ENCODE measurements around the gene PRDM13. TPM values are rescaled to one million over a fixed set of nuclear protein-coding genes. Genes with fewer than 3 reads are reported as not detected.

PRDM13 gene
- total RNA-seq, 1 donor from 2014 or later, result not detected

- Histone ChIP-seq H3K36me3 (no peaks in the 10 kb centered on the region), H3K27ac (replicated peaks) (no peak overlapping the region), H3K27me3 (ENCODE audit: low read depth) (peaks cover 100% of the 10 kb centered on the region), H3K4me1 (peaks cover 43% of the 10 kb centered on the region), H3K4me3 (peak overlapping the region; percentile 60), H3K9me3 (replicated peaks) (no peaks in the 10 kb centered on the region)
- intact Hi-C loops (cut with micrococcal nuclease), result no loop called here
- no peak for TF ChIP-seq CTCF (IDR thresholded peaks at IDR 0.05; ENCODE audit: borderline replicate concordance)
- DNase-seq, result no peak
Measured at GRCh38 chr6:99602520-99603420, 3.9 kb upstream of the PRDM13 start.

DNA sequence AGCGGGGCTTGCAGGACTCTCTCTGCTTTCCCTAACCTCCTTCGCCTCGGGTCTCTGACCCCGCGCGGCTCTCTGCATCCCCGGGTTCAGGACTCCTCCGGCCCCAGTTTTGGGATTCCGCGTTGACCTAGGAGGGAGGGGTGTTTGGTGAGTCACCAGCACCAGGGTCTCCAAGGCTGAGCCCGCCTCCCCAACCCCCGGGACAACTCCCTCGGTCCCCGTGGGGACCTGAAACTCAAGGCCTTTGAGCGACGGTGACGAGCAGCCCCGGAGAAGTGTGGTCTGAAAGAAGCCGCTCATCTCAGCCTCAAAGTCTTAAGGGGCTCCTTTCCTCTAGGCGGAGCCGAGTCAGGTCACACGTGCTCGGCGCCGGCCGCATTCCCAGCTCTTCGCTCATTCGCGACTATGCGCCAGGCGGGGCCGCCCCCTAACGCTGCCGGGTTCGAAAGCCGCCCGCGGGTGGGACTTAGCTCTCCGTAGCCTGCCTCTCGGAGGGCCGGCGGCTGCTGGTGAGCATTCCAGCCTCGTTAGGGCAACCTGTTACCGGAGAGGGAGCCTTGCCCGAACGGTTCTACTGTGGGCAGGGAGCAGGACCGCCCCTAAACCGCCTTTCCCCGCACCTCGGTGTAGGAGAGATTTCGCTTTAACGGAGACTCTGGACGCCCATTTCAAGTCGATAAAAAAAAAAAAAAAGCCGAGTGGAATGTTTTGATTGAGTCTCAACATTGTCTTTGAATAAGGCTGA is 3.0 kb upstream of the PRDM13 start:
- no peaks in the 10 kb centered on the region for H3K9me3 ChIP-seq (replicated peaks)
- no peak for TF ChIP-seq CTCF (IDR thresholded peaks at IDR 0.05; ENCODE audit: borderline replicate concordance)
- intact Hi-C loops (cut with micrococcal nuclease), result no loop called here
- peaks cover 46% of the 10 kb centered on the region for H3K4me1 ChIP-seq
- H3K36me3 ChIP-seq, result no peaks in the 10 kb centered on the region
- H3K27me3 ChIP-seq (ENCODE audit: low read depth), result peaks cover 100% of the 10 kb centered on the region
- peak overlapping the region; percentile 60 for H3K4me3 ChIP-seq
- DNase-seq, result no peak
- no peak overlapping the region for H3K27ac ChIP-seq (replicated peaks)

DNA sequence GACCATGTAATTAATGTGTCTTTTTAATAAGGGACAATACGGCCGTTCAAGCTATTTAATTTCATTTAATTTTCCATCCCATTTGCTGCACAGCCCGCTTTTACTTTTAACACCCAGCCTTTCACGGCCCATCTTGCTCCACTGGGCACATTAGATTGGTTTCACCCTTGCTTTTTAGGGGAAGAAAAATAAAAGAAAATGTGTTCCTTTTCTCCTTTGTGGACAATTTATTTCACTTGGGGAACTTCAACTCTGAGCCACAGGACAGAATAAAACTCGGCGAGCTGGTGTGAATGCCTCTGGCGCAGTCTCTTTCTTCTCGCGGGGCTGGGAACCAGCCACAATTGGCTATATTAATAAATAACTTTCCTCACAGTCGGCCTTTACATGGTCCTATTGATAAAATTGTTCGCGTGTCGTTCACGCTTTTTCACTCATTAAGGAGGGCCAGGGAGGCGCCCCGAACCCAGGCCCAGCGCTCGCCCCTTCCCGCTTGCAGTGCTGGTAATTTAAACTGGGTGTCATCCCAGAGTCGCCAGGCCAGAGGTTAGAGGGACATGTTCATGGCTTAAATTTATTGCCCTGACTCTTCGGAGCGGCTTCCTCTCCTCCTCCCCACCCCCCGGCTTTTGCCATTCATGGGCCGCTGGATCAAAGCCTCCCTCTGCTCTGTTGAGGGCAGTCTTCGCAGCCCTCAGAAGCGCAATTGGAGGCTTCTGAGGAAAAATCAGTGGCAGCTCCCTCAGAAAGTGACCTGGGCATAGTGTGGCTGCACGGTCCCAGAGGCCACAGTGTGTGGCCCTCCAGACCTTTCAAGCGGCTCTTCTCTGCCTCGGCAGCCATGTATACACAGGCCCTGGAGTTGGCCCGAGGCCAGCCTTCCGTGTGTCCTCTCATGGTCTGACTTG is 2.2 kb upstream of the PRDM13 start:
- Histone ChIP-seq H3K27me3 (ENCODE audit: low read depth) (peaks cover 100% of the 10 kb centered on the region), H3K27ac (replicated peaks) (no peak overlapping the region), H3K4me3 (peak overlapping the region; percentile 60), H3K36me3 (no peaks in the 10 kb centered on the region), H3K4me1 (peaks cover 46% of the 10 kb centered on the region), H3K9me3 (replicated peaks) (no peaks in the 10 kb centered on the region)
- no peak for TF ChIP-seq CTCF (IDR thresholded peaks at IDR 0.05; ENCODE audit: borderline replicate concordance)
- intact Hi-C loops (cut with micrococcal nuclease), result no loop called here
- DNase-seq, result no peak

GRCh38 chr6:99605074-99605734 is 1.4 kb upstream of the PRDM13 start:
- Histone ChIP-seq H3K27me3 (ENCODE audit: low read depth) (peaks cover 100% of the 10 kb centered on the region), H3K36me3 (no peaks in the 10 kb centered on the region), H3K4me1 (peaks cover 46% of the 10 kb centered on the region), H3K9me3 (replicated peaks) (no peaks in the 10 kb centered on the region), H3K27ac (replicated peaks) (no peak overlapping the region), H3K4me3 (no peak overlapping the region)
- intact Hi-C loops (cut with micrococcal nuclease), result no loop called here
- TF ChIP-seq CTCF (IDR thresholded peaks at IDR 0.05; ENCODE audit: borderline replicate concordance), result no peak
- DNase-seq, result no peak
